GM19324 (cell line): Measurements from ENCODE around the gene CNOT6L.

Source experiments
- ATAC-seq: cut with Tn5 transposase; IDR thresholded peaks from one replicate; pipeline ENCODE4 v1.9.1; 2021; ENCODE audit warnings: mild to moderate bottlenecking, moderate library complexity; ENCODE audit not compliant: unreplicated experiment, low FRiP score

The CNOT6L gene

DNA sequence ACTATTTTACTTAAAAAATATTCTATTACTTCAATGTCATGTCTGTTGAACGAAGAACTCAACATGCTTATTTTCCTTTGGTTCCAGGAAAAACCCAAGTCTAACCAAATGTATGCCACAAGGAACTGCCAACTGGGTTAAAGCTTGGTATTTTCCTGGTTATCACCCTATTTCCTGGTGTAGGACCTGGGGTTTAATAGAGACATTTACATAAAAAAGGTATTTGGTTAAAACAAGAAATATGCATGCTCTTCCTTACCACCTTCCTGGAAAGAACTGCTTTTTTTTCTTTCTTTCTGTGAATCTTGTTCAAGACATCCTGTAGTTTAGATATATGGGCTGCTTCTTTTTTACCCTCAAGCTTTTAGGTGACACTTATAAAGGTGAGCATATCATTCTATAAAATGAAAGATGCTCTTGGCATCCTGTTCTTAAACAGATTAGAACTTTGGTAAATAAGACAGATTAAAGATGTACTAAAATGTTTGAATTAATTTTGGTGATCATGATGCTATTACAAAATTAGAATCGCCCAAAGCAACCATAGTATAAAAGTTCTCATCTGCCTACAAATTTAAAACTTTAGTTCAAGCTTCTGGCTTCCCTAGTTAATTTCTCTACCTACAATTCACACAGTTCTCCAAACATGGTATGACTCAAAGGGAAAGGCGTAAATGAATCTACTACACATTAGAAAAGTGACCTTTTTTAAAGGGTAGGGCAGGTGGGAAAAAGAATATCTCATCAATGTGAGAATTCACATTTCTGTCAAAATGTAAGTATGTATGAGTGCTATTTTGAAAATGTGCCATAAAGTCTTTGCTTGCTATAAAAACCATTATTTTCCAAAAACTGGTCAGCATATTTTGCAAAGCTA is 103.5 kb downstream of the CNOT6L start:
- no peak for ATAC-seq

DNA sequence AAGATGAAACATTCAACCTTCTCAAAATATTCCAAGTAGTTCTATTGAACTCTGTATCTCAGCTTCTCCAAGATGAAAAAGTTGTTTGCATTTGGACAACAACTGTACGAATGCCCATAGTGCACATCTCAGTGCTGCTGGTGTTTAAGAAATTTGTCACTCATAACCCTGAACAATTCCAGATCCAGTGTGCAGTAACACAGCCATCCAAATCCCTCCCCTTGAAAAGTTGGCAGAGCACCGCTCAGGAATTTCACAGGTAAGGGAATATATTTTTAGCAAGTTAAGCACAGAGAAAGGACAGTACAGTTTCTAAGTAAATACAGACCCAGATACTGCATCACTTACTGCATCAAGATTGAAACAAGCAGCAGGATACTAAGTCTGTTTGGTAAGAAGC is 104.7 kb downstream of the CNOT6L start:
- ATAC-seq: no peak

DNA sequence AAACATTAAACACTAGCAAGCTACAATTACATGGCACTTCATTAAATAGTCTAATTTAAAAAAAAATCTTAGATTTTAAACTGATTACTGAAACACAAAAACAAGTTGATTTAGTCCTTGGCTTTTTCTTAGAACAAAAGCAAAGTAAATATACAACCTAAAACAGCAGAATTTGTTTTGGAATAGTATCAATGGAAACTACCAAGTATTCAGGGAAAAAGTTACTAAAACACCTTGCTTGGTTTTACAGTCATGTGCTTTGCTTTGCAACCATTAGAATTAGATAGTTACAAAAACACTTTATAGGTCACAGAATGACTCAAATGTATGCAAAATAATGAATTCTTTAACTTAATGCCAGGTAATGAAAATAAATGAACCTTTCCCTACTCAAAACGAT is 105.3 kb downstream of the CNOT6L start:
- no peak for ATAC-seq

DNA sequence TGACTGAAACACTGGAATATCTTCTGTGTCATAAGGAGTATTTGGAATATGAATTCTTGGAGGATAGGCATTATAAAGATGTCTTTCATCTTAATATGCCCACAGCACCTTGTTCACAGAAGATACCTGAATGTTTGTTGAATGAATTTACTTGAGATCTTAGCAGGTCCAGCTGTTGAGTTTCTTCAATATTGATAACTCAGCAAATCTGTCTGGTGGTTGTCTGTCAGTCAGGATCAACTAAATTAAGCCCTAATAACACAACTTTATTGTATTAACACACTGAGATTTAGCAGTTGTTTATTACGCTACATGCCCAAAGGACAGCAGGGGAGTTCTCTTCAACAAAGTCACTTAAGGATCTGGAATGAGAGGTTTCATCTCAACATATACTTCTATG is 106.5 kb downstream of the CNOT6L start:
- ATAC-seq: no peak

DNA sequence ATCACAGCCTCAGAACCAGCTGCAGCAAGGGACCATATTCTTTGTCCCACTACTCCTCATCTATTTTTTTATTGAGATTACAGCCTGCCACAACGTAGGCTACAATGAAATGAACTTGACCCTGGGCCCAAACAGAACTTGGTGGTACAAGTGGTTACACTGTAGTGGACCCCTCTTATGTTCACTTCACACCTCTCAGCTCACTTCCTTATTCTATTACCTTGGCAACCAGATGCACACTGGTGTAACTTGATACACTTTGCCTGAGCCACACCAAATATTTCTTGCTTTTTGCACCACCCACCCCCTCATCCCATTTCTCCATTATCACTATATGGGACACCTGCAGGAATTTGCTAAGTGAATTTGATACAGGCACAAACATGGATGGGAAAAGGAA is 107.7 kb downstream of the CNOT6L start:
- ATAC-seq: no peak

DNA sequence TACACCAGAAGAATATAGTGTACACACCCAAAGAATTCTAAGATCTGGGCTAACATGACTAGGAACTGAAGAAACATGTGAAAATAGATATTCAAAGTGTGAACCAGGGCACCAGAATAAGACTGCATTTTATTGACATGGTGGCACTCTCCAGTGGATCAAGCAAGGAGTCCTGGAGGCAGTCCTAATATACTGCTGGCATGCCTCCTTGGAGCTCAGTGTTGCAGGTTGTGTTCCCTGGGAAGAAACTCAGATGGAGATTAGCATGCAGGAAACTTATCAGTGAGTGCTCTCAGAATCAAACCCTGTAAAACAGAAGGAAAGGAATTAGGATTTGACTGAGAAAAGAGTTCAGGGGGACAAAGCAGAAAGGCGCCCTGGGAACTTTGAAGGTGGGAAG is 108.5 kb downstream of the CNOT6L start:
- no peak for ATAC-seq

DNA sequence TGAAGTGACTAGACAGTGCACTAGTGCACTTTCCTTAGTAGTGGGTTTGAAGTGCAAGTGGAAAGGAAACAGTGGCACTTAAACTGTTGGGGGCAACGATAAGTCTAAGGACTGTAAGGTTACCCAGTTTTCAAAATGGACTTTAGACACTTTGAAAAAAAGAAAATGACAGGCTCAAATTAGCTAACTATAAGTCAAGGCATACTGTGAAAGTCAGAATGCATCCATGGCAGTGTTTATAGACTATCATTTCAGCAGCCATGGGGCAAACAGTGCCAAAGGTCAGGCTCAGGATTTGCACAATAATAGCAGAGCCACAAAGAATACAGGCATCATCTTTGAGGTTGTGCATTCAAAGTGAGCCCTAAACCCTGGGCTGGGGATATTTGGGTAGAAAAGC is 109.1 kb downstream of the CNOT6L start:
- ATAC-seq: no peak

DNA sequence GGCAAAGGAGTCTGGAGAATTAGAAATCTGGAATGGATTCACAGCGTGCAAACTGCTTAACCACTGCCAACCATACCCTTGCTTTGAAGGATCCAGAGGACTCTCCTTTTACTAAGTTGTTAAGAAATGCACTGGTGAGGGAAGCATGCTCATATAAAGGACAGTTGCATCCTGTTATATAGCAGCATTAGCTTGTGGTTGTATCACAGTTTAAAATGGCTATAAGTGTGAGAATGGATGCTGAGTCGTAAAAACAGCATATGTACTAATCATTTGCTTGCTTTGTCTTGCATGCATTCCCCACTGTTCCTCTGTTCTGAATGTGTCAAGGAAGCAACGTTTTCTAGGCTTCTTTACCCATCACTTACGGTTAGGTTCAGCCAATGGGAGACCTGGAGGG is 112.5 kb downstream of the CNOT6L start:
- no peak for ATAC-seq

DNA sequence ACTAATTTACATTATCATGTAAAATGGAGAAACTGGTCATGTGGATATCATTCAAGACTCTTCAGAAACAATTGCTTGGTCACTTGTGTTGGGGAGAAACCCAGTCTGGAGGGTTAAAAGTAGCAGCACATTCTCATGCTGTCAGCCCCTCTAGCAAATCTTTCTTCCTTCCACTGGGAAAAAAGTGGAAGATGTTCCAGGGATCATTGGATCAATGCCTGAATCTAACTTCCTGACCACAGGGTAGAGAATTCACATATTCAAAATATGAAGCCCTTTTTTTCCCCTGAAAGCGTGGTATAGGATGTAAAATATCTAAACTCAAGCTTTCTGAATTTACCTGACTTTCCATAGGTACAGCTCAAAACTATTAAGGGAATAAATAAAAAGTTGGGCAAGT is 115.5 kb downstream of the CNOT6L start:
- no peak for ATAC-seq

DNA sequence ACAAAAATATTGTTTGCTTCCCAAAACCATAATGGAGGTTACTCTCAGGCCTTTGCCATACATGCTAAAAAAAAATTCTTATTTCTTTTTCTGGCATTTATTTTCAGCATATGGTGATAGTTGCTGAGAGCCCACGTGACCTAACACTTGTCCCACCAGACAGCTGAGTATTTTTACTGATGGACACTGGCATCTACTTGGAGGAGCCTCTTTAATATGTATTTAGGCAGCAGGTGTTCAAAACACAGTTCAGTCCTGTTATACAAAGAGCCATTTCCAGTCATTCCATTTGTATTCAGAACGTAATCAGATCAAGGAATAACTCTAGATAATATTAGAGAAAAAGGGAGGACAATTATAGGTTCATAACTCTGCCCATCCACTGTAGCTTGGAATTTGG is 118.0 kb downstream of the CNOT6L start:
- no peak for ATAC-seq

DNA sequence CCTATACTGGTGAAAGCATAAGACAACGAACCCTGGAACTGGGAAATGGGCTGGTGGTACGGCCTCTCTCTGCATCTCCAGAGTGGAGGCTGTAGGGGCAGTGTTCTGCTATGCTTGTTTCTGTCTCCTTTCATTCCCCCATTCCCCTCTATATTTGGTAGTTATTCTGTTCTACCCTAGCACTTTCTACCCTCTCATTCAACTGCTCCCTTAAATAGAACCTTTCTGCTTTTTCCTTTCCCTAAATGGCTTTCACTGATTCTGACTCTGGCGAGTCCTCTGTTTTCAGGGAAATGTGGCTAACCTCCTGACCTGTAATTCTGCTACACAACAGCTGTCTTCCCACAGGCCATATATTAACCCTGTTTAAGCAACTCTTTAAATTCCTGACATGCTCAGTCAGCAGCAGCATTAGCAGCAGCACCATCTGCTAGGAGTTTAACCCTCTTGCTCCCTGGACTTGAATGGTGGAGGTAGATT is 119.4 kb downstream of the CNOT6L start:
- no peak for ATAC-seq

DNA sequence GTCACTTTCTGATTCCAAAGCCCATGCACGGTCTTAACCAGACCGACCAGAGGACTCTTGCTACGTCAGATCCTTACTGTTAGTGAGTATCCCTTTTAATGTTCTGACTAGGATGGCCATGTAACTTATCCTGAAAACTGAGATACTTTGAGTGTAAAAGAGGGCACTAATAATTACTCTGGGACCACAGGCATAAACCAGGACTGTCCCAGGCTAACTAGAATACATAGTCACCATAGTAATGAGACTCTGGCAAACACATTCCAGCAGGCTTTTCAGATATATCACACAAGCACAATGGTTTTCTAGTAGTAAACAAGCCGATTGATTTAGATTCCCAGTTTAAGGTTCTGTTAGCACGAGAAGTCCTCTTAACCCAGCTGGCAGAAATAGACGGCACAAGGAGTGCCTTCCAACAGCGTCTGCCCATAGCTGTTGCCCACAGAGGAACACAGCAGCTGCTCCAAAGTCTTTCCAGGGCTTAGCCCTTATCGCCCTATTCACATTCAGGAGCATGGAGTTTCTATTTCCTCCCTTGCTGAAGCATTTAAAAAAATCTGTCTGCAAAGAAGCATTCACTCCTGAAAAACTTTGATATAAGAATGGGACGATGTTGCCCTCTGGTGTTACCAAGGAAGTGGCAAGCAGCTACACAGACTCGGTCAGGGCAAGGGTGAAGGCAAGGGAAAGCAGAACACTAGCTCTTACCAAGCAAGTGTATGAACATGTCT is 121.1 kb downstream of the CNOT6L start:
- no peak for ATAC-seq

DNA sequence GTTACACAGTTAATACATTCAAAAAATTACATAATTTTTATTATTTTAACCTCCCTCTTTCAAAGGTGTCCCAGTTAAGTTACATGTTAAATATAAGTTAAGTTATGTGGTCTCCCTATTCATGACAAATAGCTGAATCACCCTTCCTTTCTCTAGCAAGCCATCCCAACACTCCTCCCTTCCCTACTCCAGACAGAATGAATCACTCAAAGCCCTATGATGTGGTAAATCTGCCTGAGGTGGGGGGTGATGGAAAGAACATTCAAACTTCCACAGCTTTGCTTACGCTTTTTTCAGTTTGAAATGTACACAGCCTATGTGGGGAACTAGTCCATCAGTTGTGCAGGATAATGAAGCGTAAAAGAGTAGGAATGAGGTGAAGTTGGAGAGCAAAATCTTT is 123.4 kb downstream of the CNOT6L start:
- ATAC-seq: no peak

DNA sequence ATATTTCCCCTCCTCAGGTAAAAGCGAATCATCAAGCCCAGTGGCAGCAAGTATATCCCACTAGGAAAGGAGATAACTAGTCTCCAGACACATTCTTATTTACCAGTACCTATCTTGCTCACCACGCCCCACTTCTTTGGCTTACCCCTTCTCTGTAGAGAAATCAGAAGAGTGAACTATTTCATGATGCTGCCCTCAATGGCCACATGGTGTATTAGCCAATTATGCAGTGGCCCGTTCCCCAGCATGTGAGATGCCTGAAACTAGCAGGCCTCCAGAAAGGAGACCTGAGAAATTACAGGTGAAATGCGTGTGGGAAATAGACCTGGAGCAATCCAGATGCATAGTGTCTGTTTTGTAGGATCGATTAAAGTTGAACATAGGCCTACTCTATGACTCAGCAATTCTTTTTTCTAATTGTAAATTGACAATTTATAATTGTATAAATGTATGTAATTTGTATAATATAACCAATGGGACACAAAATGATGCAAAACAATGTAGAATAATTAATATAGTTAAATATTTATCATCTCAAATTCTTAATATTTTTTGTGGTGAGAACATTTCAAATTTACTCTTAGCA is 126.2 kb downstream of the CNOT6L start:
- no peak for ATAC-seq

DNA sequence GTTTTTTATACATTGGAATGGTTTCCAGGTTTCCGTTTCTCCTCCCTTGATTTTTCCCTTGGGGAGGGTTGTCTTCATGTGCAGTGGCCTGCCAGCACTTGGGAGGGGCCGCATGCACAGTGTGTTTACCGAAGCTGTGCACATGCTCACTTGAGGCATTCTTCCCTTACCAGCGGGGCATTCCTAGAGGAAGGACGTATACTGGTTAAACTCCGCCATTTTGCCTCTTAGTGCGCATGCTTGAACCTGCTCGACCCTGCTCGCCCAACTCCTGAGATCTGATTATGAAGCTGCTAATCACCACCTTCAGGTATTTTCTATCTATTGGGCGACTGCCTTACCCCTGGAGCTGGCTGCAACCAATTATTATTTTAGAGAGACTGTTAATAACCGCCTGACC is 137.4 kb downstream of the CNOT6L start:
- ATAC-seq: no peak

DNA sequence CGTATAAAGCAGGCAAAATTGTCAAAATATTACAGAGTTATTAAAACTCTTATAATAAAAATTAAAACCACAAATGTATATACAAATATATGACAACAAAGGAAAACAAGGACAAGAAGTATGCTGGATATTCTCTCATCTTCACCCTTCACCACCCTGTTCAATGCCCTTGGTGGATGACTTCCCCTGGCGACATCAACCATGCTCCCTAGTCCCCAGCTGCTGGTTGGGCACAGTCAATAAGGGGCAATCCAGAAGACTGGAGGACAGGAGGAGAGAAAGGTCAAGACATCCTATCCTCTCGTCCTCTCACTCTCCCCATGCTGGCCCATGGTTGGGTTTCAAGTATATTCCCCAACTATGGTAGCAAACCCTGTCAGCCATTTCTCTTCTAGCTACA is 142.3 kb downstream of the CNOT6L start:
- no peak for ATAC-seq

DNA sequence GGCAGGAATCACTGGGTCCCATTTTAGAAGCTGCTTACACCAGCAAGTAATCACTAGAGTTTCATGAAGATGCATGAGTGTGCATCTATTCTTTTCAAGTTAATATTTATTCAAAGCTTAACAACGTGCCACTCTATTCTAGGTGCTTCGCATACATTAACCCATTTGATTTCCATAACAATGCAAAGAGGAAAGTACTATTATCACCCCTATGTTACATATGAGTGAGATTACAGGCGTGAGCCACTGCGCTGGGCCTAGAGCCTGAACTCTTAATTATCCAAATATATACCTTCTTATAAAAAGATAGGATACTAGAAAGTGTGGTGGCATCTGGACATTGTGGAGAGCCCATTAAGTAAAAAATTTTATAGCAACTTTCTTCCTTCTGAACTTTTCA is 148.1 kb downstream of the CNOT6L start:
- no peak for ATAC-seq

DNA sequence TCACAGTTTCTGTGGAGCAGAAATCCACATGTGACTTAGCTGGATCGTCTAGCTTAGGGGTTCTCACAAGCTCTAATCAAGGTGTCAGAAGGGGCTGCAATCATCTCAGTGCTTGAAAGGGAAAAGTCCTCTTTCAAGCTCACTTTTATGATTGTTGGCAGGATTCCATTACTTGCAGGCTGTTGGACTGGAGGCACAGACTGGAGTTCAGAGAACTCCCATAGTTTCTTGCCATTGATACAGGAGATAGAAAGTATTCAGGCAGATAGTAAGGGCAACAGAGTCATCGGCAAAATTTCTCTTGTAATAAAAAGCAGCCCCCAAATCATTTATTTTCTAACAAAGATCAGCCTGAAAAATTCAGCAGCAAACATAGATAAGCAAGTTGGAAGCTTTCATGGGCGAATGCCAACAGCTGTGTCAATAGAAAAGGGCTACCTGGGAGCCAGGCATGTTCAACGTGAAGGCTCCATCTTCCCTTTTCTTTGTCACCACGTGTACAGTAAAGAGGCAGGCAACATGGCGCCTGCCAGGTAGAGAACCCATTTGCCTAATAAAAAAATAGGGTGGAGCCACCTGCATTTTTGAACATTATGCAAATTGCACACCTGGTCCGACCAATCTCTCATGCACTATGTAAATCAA is 149.1 kb downstream of the CNOT6L start:
- ATAC-seq: no peak

DNA sequence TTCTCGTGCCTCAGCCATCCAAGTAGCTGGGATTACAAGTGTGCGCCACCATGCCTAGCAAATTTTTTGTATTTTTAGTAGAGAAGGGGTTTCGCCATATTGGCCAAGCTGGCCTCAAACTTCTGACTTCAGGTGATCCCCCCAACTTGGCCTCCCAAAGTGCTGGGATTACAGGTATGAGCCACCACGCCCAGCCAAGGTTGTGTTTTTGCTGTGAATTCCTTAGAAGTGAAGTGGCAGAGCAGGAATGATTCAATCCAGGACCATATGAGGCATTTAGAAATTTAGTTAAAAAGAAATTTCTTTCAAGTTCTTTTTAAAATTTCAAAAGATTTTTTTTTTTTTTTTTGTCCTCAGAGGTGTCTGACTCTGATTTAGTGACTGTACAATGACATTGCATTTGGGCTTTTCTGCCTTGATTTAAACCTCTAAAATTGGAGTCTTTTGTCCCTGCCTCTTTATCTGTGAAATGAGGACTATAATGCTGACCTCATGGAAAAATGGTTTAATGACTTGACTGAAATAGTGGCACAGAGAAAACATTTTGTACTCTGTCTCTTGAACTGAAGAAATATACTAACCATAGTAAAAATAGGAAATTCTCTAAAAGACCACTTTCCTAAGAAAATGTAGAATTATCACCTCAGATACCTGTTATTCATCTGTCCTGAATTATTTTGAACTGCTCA is 153.6 kb downstream of the CNOT6L start:
- no peak for ATAC-seq
